Sciatic nerve (tissue), 2 donors: Measurements from ENCODE around the gene SLC6A7. TPM values are rescaled to one million over a fixed set of nuclear protein-coding genes. Genes with fewer than 3 reads are reported as not detected.
A peak's percentile ranks its signal among the peaks of the same experiment; 100 is the strongest.

Experiments used
- ATAC-seq: fragments of 200-7000 bp; cut with Tn5 transposase; one replicate; pipeline ENCODE4 v1.9.1; 2020; ENCODE audit warnings: mild to moderate bottlenecking, moderate library complexity
- DNase-seq: peaks from one replicate; pipeline ENCODE4 v3.0.0-alpha.2; 2020; ENCODE audit warnings: low spot score
- intact Hi-C: fragments of 100-400 bp; cut with DNase I; formaldehyde crosslinking; loops from one replicate; pipeline ENCODE4 v1.14.2; 2022
- total RNA-seq: library from RNA; stranded (reverse); fragmentation: NEBNext Ultra II Directional; extraction: Animal tissue kit (Norgen Biotek cat#: 25700); gene quantifications from one replicate; pipeline ENCODE4 v1.2.1, GENCODE V29; 2021
- donor health status: DM: no; HTN: no; CAD: no.
- donor health status: DM: no; HTN: no; CAD: no.

The SLC6A7 gene
- total RNA-seq, 1 donor from 2014 or later = not detected

DNA sequence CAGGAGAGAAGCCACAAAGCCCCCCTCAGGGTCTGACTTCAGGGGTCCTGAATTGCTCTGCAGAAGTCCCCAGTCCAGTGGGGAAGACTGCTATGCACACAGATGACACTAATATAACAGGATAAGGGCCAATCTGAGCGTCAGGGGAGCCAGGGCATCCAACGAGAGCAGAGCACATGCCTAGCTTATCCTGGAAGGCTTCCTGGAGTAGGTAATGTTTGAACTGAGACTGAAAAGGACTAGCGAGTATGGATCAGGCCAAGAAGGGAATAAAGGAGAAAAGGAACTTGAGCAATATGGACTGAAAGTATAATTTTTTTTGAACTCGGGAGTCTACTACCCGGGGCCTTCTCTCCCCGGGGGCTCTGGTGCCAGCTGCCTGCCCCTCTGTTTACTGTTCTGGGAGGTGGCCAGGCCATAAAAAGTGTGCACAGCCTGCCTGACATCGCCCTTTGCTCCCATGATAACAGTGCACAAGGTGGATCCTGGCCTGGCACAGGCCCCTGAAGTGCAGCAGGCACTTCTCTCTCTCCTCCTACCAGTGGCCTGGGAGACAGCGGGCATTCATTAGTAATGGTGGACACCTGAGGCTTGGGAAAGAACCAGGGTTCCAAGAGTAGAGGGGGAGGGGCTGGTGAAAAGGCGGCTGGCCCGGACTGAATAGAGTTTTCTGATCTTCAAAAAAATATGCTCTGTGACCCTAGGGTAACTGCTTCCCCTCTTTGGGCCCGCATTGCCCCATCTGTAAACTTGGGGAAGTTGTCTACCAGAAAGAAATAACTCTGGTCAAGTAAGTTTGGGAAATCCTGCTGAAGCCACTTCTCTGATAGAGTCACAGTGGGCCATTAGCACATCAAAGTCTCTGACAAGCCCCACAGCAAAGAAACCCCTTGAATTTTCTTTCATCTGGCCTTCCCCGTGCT is 4.6 kb upstream of the SLC6A7 start:
- DNase-seq (no peak), ATAC-seq (no peak)
- intact Hi-C loops = no loop called here

DNA sequence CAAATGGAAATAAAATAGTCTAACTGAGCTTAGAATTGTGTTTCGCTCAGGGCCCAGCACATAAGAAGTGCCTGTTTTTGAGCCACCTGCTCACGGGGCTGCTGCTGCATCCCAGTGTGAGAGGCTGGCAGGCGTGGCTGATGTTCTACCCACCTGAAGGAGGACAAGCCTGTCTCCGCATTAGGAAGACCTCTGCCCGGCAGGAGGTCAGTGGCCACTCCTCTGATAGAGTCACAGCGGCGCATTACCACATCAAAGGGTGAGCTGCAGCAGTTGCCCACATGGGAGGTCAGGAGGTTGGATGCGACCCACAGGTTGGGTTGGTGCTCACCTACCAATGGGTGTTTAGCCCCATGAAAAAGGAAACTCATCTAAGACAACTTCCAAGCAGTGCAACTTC is 3.7 kb upstream of the SLC6A7 start:
- intact Hi-C loops = no loop called here
- no peak for DNase-seq
- no peak for ATAC-seq

DNA sequence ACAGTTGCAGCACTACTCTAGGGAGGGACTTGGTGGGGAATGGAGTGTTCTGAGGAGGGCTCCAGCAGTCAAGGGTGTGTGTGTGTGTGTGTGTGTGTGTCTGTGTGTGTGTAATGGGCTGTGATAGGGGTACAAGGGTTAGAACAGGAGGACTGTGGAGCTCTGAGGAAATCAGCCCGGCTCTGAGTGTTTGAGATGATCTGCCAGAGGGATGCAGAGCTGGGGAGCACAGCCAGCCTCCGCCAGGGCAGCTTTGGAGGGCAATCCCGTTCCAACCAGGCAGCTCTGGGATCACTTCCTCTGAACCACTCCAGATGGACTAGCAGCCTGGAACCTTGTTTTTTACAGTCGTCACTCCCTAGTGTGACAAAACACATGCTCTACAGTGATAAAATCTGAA is 3.0 kb upstream of the SLC6A7 start:
- DNase-seq = no peak
- intact Hi-C loops = no loop called here
- no peak for ATAC-seq

DNA sequence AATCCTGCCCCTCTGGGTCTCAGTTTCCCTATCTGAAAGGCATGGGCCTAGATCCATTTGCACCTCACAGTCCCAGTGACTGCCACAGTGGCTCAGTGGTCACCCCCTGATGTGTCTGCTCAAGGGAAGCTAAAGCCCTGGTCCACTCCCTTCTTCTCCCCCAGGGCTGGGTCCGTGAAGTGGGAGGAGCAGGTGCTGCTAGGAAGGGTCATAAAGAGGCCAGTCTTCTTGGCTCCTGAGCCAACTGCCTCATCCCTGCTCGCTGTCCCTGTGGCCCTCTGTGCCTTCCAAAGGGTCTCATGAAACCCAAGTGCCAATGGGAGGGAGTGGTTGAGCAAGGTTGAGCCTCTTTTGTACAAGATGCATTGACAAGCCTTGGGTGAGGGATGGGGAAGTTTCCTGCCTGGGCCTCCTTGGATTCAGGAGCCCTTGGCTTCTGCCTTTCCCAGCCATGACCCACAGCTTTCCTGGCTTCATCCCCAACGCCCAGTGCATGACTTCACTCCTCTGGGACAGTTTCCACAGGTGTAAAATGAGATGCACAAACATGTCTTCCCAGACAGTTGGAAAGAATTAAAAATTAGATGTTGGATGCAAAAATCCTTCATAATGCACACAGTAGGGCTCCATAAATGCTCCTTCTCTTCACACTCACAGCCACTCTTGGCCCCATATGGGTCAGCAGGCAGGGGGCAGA is 1.6 kb upstream of the SLC6A7 start:
- intact Hi-C loops = no loop called here
- no peak for DNase-seq
- ATAC-seq = no peak

DNA sequence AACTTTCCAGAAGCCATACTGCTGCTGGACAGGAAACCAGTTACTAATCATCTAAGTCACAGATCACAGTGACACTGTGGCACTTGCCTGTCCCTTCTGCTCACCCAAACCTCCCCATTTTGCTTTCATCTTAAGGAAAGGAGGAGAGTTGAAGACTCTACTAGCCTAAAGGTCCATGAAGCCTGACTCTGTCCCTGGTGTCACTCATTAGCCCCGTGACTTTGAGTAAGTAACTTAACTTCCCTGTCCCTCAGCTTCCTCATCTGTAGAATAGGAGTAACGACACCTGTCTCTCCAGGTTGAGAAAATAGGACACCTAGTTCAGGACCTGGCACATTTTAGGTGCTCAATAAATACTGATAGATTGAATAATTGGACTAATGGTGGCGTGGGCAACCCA is 536 bp upstream of the SLC6A7 start:
- intact Hi-C loops = no loop called here
- ATAC-seq (no peak), DNase-seq (no peak)

DNA sequence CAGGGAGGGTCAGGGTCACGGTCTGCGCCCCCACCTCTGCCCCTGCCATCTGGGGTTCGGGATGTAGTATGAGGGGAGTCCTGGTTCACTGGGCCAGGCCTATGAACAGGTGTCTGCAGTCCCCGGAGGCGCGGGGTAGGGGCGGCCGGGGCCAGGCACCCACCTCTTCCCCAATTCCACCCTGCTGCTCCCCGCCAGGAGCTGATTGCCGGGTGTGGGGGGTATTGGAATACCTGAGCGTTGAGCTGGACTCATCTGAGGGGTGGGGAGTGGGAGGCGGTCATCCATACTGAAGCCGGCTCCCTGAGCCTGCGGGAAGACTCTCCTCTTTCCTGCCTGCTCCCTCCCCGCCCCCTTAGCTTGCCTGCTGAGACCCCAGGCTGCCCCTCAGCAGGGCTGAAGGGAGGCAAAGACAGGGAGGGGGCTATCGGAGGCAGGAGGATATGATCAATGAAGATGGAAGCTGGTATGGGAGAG is 679 bp downstream of the SLC6A7 start:
- intact Hi-C loops = no loop called here
- no peak for DNase-seq
- no peak for ATAC-seq

DNA sequence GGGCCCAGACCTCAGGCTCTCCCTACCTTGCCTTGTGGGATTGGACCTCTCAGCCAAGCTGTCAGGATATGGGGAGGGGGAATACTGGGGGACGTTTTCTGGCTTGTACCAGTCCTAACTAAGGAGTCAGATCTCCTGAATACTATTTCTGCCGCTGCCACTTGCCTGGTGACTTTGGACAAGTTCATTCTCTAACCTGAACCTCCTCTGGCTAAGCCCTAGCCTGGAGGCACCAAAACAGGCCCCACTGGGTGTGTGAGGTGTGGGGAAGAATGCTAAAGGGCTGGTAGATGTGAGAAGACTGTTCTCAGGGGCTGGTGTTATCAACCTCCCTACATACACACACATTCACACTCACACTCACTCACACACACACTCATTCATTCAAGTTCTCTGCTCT is 1.1 kb downstream of the SLC6A7 start:
- DNase-seq (no peak), ATAC-seq (no peak)
- intact Hi-C loops = no loop called here

DNA sequence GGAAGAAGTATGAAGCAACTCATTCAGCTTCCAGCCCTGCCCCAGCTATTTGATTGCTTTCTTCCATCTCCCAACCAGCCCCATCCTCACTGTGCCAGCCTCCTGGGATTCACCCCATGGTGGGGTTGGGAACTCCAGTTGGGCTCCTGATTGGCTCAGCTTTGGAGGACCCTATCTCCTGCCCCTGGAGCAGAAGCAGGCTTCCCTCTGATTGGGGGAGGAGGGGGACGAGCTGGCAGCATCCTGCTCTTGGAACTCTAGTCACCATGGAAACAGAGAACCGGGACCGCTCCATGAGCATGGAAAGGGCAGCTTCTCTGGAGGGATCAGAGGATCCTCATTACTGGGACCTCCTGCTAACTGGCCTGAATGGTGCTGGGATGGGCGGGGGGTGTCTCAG is 2.6 kb downstream of the SLC6A7 start:
- intact Hi-C loops = no loop called here
- no peak for DNase-seq
- ATAC-seq = no peak

DNA sequence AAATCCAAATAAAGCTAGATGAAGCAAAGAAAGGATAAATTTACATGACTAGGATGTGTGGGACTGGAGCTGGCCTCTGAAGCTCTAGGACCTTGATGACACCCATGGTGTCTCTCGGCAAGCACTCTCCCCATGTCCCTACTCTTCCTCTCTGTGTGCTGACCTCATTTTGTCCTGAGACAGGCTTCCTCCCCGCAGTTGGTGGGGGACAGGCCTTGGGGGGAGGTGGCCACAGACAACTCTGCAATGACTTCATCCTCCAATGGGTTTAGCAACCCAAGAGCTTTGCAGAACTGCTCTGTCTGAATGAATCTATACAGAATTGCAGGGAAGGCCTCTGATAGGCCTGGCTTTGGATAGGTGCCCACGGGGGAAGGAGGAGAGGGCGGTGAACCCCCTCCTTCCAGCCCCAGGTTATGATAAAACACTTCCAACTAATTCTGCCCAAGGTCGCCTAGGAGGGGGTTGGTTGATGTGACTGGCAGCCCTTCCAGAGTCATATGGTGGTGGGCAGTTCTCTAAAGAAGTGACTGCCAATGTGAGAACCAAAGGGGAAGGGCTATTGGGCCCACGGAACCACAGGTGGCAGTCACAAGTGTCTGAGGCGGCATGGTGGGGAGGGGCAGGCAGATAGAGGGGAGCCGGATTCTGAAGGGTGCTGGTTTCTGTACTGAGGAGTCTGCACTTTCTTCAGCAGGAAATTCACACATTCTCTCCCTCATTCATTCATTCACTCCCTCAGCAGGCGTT is 6.0 kb downstream of the SLC6A7 start:
- ATAC-seq = no peak
- intact Hi-C loops = no loop called here
- no peak for DNase-seq

DNA sequence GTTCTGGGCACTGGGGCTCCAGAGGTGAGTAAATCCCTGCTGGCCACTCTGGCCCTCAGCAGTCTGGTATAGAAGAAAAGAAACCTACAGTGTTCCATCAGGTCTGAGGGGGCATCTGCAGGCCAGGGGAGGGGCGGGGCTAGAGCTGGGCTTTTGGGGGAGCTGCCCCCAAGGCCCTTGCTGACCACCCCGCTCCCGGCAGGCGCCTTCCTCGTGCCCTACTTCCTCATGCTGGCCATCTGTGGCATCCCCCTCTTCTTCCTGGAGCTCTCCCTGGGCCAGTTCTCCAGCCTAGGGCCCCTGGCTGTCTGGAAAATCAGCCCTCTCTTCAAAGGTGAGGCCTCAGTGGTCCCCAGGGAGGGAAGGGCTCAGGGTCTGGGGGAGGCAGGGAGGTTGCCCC is 6.7 kb downstream of the SLC6A7 start:
- peak; percentile 8 for ATAC-seq

DNA sequence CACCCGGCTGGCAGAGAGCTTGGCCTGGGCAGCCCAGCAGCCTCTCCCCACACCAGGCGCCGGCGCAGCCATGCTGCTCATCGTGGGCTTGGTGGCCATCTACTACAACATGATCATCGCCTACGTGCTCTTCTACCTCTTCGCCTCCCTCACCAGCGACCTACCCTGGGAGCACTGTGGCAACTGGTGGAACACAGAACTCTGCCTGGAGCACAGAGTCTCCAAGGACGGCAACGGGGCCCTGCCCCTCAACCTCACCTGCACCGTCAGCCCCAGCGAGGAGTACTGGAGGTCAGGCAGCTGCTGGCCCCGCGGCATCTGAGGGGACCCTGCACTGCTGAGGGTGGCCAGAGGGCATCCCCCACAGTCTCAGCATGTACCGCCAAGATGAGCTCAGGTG is 7.1 kb downstream of the SLC6A7 start:
- peak; percentile 14 for ATAC-seq
- no peak for DNase-seq
- intact Hi-C loops = no loop called here

More for the DNA sequence above, 6.7 kb downstream of the SLC6A7 start:
- intact Hi-C loops = no loop called here
- DNase-seq = no peak

DNA sequence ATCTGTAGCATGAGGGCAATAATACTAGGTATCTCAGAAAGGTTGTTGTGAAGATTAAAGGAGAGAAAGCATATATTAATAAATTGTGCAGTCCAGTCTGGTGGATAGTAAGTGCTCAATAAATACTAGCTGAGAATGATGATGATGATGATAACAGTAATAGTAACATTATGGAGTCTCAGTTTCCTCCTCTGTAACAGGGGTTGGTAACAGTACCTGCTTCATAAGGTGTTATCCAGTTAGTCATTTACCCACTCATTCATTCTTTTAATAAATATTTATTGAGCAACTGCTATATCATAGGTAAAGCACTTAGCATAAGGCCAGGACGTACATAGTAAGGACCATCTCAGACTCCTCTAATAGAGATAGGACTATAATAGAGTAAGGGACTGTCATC is 7.6 kb downstream of the SLC6A7 start:
- no peak for ATAC-seq
- intact Hi-C loops = no loop called here

DNA sequence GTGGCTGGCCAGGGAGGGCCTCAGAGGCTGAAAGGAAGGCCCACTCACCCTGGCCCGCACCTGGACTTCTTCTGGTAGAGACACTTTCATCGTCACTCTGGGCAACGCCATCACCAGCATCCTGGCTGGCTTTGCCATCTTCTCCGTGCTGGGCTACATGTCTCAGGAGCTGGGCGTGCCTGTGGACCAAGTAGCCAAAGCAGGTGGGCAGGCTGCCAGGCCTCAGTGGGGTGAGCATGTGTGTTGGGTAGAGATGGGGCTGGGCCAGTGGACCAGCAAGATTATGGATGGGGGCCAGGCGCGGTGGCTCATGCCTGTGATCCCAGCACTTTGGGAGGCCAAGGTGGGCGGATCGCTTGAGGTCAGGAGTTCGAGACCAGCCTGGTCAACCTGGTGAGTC is 12.6 kb downstream of the SLC6A7 start:
- DNase-seq = no peak
- ATAC-seq = no peak
- intact Hi-C loops = no loop called here

More for the DNA sequence above, 7.6 kb downstream of the SLC6A7 start:
- DNase-seq = no peak

DNA sequence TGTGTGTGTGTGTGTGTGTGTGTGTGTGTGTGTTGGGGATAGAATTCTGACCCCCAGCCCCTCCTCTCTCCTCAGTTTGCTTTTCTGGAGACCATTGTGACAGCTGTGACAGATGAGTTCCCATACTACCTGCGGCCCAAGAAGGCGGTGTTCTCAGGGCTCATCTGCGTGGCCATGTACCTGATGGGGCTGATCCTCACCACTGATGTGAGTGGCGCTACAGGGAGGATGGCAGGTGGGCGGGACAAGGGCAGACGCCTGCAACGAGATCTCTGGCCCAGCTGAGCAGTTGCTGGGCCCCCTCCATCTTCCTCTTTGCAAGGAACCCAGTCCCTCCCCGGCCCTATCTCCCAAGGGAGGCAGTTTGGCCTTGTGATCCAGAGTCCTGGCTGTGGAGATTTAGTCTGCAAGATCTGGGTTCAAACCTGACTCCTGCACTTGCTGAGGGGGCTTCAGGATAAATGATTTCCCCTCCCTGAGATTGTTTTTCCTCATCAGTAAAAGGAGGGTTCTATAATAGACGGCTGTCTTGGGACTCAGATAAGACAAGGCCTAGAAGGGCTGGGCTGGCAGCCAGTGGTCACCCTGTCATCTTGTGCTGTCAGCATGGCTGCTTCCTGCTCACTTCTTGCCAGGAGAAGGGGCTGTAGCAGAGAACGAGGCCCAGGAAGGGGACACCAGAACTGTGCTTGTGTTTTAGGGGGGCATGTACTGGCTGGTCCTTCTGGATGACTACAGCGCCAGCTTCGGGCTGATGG is 14.1 kb downstream of the SLC6A7 start:
- intact Hi-C loops = no loop called here
- ATAC-seq (no peak), DNase-seq (no peak)

DNA sequence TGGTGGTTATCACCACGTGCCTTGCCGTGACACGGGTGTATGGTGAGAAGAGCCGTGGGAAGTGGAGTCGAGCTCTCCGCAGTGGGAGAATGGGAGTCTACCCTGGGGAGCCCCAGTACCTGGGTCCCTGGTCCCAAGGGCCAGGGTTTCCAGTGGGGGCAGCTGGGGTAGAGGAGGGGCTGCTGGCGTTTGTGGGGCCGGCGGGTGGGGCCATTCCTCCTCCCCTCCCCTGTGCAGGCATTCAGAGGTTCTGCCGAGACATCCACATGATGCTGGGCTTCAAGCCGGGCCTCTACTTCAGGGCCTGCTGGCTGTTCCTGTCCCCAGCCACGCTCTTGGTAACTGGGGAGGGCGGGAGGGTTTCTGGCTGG is 14.7 kb downstream of the SLC6A7 start:
- DNase-seq (no peak), ATAC-seq (no peak)
- intact Hi-C loops = no loop called here

DNA sequence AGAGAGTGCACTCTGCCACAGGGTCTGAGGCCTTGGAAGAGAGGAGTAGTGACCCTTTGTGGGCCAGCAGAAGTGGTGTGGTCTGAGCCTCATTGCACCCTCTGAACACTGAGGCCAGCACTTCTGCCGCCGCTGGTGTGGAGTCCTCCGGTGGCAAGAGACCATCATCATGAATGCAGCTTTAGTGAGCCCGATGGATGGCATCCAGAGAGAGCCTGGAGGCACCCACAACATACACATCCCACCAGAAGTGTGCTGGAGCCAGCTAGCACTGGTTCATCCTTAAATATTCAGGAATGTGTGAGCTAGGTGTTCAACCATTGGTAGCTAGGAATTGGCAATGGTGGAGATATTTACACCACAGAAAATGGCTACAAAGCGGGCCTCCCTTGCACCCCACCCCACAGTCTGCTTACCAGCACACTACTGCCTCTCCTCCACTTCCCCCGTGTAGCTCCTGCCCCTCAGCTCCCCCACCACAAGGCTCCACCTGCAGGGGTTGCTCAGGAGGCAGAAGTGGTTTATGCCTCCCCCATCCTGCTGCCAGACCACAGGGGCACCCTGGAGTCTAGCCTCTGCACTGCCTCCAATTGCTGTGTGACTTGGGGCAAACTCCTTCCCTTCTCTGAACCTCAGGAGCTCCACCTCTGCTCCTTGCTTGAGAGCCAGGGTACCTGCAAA is 16.4 kb downstream of the SLC6A7 start:
- no peak for ATAC-seq
- intact Hi-C loops = no loop called here
- DNase-seq = no peak

DNA sequence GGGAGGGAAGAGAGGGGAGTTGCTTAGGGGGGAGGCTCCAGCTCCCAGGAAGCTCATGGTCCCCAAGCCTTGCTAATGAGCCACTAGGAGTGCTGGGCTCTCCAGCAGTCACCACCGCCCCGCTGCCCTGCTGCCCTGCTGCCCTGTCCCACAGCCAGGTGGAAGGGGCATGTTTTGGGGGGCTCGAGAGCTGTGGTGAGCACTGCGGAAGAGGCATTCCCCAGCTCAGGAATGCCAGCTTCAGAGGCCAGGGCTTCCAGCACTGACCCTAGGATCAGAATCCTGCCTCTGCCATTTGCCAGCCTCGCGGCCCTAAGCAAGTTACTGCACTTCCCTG is 16.9 kb downstream of the SLC6A7 start:
- intact Hi-C loops = no loop called here
- ATAC-seq = no peak

DNA sequence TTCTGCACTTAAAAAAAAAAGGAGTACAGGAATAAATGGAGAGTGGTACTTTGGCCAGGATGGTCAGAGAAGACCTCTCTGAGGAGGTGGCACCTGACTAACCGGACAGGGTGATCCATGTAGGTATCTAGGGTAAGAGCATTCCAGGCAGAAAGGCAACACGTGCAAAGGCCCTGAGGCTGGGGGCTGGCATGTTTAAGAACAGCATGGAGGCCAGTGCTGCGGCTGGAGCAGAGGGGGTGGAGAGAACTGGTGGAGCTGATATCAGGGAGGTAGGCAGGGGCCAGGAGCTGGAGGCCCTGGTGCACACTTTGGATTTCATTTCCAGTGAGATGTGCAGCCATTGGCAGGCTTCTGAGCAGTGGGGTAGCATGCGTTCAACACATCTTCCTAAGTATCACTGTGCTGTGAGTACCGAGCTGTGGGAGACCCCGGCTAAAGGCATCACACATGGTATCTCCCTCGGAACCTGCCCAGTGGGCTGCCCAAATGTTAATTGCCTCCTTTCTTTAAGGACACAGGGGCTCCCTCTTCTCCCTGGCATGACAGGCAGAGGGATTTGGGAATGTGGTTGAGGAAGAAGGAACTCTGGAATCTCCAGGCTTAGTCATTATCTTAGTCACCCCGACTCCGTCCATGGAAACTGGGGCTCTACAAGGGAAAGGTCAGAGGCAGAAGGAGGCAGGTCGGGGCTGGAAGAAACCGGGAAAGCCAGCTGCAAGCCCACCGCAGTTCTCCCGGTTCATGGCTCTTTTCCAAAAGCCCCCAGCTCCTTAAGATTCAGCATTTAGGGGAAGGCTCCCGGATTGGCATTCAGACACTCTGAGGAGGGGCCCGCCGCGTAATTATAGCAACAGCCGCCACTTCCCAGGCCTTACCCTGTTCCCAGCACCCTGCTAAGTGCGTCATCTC is 18.6 kb downstream of the SLC6A7 start:
- no peak for DNase-seq
- ATAC-seq = no peak
- intact Hi-C loops = no loop called here

More for the DNA sequence above, 16.9 kb downstream of the SLC6A7 start:
- no peak for DNase-seq
